RWPE2 (cell line): ENCODE results near the gene SAG.

Source experiments
- ATAC-seq: fragments of 200-7000 bp; cut with Tn5 transposase; 3 replicates; pipeline ENCODE4 v1.9.1; 2021; ENCODE audit warnings: low read depth
- DNase-seq: peaks from one replicate; pipeline ENCODE4 v3.0.0-alpha.2; 2020; ENCODE audit warnings: low spot score
- H3K27ac ChIP-seq: fragments of 450-650 bp; 2 replicates; pipeline ENCODE4 v1.5.1; 2017; ENCODE audit warnings: mild to moderate bottlenecking; ENCODE audit not compliant: poor library complexity, severe bottlenecking
- H3K27me3 ChIP-seq: fragments of 250-450 bp; sonication (Bioruptor Pico); 2 replicates; pipeline ENCODE4 v1.5.1; 2021; ENCODE audit warnings: mild to moderate bottlenecking, moderate library complexity; ENCODE audit not compliant: insufficient read depth, poor library complexity, severe bottlenecking
- H3K36me3 ChIP-seq: fragments of 250-450 bp; sonication (Bioruptor Pico); 2 replicates; pipeline ENCODE4 v1.5.1; 2020; ENCODE audit warnings: low read depth, mild to moderate bottlenecking, moderate library complexity
- H3K4me1 ChIP-seq: fragments of 250-450 bp; sonication (Bioruptor Pico); 2 replicates; pipeline ENCODE4 v1.5.1; 2021; ENCODE audit warnings: mild to moderate bottlenecking, moderate library complexity; ENCODE audit not compliant: insufficient read depth, poor library complexity, severe bottlenecking
- H3K4me3 ChIP-seq: fragments of 250-450 bp; sonication (Bioruptor Pico); 2 replicates; pipeline ENCODE4 v1.5.1; 2021; ENCODE audit warnings: mild to moderate bottlenecking, moderate library complexity; ENCODE audit not compliant: severe bottlenecking
- H3K9me3 ChIP-seq: fragments of 250-450 bp; sonication (Bioruptor Pico); 2 replicates; pipeline ENCODE4 v1.5.1; 2021; ENCODE audit warnings: mild to moderate bottlenecking, moderate library complexity; ENCODE audit not compliant: severe bottlenecking
- CTCF ChIP-seq: fragments of 450-650 bp; IDR thresholded peaks from one replicate; pipeline ENCODE4 v1.5.1; 2017; ENCODE audit warnings: mild to moderate bottlenecking, moderate library complexity; ENCODE audit not compliant: poor library complexity, severe bottlenecking

Gene SAG

GRCh38 chr2:233343171-233343705 is 35.6 kb downstream of the SAG start:
- ATAC-seq (no peak), DNase-seq (no peak)
- no peaks in the 10 kb centered on the region for H3K36me3 ChIP-seq

GRCh38 chr2:233346376-233346775 is 38.8 kb downstream of the SAG start:
- Histone ChIP-seq H3K9me3 (no peaks in the 10 kb centered on the region), H3K27me3 (no peaks in the 10 kb centered on the region), H3K36me3 (no peaks in the 10 kb centered on the region), H3K4me3 (no peak overlapping the region), H3K4me1 (peaks cover 12% of the 10 kb centered on the region), H3K27ac (no peak overlapping the region)
- ATAC-seq (no peak), DNase-seq (no peak)
- TF ChIP-seq CTCF, result no peak

More at GRCh38 chr2:233343171-233343705, 35.6 kb downstream of the SAG start:
- Histone ChIP-seq H3K27me3 (no peaks in the 10 kb centered on the region), H3K9me3 (no peaks in the 10 kb centered on the region), H3K27ac (no peak overlapping the region), H3K4me3 (no peak overlapping the region), H3K4me1 (no peaks in the 10 kb centered on the region)
- no peak for TF ChIP-seq CTCF

DNA sequence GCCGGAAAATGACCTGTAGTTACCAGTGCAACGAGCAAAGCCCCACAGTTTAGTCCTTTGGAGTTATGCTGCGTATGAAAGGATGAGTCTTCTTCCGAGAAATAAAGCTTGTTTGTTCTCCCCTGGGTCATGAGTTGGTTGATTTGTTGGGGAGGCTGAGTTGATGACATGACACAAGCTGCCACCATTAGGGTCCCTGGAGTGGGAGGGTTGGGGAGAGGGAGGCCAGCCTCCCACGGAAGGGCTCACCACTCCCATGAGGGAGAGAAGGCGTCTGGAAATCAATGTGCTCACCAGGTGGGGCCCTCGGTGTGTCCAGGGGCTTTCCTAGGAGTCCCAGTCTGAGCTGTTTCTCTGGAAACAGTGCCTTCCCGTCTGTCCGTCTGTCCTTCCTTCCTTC is 39.3 kb downstream of the SAG start:
- no peak for TF ChIP-seq CTCF
- peaks cover 15% of the 10 kb centered on the region for H3K4me1 ChIP-seq
- H3K27me3 ChIP-seq, result no peaks in the 10 kb centered on the region
- no peak for ATAC-seq
- H3K36me3 ChIP-seq, result no peaks in the 10 kb centered on the region
- H3K9me3 ChIP-seq, result no peaks in the 10 kb centered on the region
- no peak overlapping the region for H3K27ac ChIP-seq
- no peak overlapping the region for H3K4me3 ChIP-seq
- DNase-seq, result no peak

DNA sequence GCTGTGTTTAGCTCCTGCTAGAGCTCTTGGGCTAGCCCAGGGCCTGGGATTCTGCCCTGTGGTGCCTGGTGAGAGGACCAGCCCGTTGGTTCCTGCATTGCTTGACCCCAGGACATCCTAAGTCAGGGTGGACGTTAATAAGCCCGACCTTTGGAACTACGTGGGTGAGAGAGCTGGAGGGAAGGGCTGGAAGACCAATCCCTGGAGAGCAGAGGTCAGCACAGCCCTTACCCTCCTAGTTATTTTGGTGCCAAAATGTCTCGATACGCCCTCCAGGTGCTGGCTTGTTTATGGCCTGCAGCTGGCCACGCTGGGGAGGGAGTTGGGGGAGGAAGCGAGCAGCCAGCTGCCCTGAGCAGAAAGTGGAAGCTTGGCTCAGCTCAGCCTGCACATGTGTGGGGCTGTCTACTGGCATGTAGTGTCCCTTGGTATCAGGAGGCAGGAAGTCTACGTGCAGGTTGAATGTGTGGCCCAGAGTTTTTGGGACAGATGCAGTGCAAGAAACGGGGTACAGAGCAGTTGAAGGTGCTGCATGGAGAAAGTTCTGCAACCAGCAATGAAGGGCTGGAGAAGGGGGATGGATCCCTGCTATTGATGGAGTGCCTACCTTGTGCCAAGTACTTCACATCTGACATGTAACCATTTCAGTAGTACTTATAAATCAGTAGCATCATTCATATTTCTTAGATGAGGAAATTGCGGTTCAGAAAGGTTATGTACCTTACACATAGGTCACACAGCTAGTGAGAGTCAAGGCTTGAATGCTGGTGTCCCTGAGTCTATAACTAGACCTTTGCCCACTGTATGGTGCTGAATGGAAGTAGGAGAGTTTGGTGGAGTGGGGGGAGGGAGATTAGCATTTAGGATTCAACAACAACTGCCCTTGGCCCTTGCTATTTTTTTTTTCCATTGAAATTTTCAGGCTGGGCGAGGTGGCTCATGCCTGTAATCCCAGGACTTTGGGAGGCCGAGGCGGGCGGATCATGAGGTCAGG is 41.7 kb downstream of the SAG start:
- Histone ChIP-seq H3K27ac (no peak overlapping the region), H3K36me3 (no peaks in the 10 kb centered on the region), H3K4me3 (no peak overlapping the region), H3K4me1 (peaks cover 22% of the 10 kb centered on the region), H3K27me3 (no peaks in the 10 kb centered on the region), H3K9me3 (no peaks in the 10 kb centered on the region)
- ATAC-seq, result no peak
- TF ChIP-seq CTCF, result no peak
- no peak for DNase-seq
